Skeletal muscle cell (primary cell): ENCODE measurements around the gene FLT3LG.

Experiments used
- DNase-seq: peaks from one replicate; pipeline ENCODE4 v3.0.0-alpha.2; 2010; ENCODE audit warnings: low read depth
- H3K4me3 ChIP-seq: 2 replicates; pipeline ENCODE4 v1.5.1; 2011; ENCODE audit warnings: low read depth, mild to moderate bottlenecking, control low read depth, low read length, moderate library complexity

The FLT3LG gene, protein sequence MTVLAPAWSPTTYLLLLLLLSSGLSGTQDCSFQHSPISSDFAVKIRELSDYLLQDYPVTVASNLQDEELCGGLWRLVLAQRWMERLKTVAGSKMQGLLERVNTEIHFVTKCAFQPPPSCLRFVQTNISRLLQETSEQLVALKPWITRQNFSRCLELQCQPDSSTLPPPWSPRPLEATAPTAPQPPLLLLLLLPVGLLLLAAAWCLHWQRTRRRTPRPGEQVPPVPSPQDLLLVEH

GRCh38 chr19:49473868-49474541, at the start of gene FLT3LG:
FLT3LG (plus strand) TSS chr19:49474215; CDS start chr19:49474640, 425 bp downstream.
- no peak for DNase-seq
- peak within 1 kb of the TSS; percentile 68 for H3K4me3 ChIP-seq

GRCh38 chr19:49425178-49425577, 48.8 kb upstream of the FLT3LG start, which contains the start of gene GFY:
GFY (plus strand) TSS chr19:49425388; CDS start chr19:49426431, 1,043 bp downstream.
- no peak within 1 kb of the TSS for H3K4me3 ChIP-seq
- no peak for DNase-seq

GRCh38 chr19:49425922-49426592, 48.0 kb upstream of the FLT3LG start:
- H3K4me3 ChIP-seq = no peak overlapping the region
- DNase-seq = no peak

- no peak overlapping the region for H3K4me3 ChIP-seq
- DNase-seq = no peak
These were observed 46.7 kb upstream of the FLT3LG start for GRCh38 chr19:49427339-49427738.

DNA sequence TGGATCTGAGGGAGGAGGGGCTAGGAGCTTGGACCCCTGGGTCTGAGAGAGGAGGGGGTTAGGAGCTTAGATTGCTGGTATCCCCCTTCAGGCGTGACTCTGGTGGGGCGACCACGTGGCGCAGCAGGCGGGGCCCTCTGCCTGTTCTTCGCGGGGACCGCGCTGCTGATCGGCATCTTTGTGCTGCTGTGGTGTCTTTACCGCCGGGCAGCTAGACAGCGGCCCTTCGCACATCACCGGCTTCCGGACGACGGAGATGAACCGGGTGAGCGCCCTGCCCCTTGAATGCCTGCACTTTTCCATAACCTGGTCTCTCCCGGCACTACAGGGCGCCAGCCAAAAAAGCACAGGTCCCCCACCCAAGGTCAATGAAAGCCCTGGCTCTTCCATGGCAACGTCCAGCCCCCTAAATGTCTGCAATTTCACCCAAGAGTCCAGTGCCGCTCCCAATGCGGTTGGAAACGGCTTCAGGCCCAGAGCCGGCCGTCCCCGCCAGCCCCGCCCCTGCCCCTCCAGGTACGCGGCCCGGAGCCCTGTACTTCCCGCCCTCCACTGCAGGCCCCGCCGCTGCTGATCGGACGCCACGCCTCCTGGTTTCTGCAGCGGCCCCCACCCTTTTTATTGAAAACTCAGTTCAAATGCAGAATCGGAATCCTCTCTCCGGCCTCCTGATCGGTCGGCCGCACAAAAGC, 46.0 kb upstream of the FLT3LG start:
- H3K4me3 ChIP-seq = no peak overlapping the region
- DNase-seq = no peak

DNA sequence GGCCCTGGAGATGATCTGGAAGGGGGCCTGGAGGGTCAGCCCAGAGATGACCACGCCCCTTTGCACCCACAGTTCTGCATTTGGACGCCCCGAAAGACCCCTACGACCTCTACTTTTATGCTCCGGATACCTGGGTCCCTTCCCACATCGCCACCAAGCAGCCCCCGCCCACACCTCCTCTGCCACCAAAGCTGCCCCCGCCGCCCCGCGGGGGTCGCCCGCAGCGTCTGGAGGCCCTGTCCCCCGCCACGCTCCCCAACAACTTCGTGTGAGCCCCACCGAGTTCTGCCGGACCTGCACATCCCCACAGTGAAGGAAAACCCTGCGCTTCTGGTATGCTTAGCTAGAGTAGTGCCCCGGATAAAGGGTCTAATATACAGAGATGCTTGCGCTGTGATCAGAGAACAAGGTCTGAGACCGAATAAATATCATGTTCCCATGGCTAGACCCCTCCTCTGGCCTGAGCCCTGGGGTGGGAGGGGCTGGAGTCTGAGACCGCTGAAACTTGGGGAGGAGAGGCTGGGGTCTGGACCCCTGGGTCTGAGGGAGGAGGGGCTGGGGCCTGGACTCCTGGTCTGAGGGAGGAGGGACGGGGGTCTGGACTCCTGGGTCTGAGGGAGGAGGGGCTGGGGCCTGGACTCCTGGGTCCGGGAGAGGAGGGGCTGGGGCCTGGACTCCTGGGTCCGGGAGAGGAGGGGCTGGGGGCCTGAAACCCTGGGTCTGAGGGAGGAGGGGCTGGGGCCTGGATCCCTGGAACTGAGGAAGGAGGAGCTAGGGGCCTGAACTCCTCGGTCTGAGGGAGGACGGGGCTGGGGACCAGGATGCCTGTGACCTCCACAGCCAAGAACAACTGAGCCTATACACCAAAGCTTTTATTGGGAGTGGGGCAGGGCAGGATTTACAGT, 45.2 kb upstream of the FLT3LG start:
- no peak overlapping the region for H3K4me3 ChIP-seq
- no peak for DNase-seq

DNA sequence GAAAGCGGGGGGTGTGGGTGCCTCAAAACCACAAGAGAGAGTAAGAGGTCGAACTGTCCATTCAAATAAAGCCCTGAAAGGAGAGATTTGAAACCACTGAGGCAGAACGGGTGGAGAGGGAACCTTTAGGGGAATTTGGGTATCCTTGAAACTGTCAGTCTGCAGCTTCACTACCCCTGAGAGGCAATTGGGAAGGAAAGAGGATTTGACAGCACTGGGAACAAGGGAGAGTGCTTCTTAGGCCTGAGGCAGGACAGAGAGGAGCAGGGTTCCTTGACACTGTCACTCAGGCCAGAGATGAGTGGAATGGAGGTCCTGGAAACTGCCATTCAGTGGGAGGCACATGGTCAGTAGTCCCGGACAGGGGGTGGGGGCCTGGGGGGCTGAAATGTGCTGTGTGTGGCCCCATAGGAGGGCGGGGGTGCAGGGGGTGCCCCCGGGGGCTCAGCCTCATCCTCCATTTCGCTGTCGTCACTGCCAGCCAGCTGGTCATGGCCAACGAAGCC, 43.8 kb upstream of the FLT3LG start:
- no peak overlapping the region for H3K4me3 ChIP-seq
- DNase-seq = no peak

DNA sequence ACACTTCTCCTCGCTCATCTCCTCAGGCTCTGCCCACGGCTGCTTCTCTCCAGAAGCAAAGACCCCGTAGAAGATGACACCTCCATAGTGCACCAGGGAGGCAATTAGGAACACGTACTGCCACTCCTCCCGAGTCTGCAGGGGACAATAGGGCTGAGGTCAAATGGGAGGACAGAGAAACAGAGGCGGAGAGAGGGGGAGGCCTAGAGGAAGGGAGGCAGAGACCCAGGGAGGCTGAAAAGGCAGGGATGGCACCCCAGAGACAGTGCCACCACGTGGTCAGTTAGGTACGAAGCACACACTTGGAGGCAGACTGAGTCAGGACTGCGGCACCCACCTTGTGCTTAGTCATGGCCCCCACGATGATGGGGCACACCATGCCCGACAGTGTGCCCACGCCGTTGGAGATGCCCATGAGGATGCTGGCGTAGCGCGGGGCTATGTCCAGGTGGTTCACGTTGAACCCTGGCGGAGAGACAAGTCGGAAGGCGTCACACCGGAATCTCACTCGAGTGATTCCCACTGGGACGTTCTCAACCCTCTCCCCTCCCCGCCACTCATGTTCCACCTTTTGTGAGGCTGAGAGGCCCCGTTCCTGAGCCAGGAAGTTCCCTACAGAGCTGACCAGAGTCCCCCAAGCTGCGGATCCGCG, 43.2 kb upstream of the FLT3LG start:
- DNase-seq = no peak
- no peak overlapping the region for H3K4me3 ChIP-seq

- no peak overlapping the region for H3K4me3 ChIP-seq
- DNase-seq = no peak
These were observed 42.7 kb upstream of the FLT3LG start for GRCh38 chr19:49431330-49431749.

DNA sequence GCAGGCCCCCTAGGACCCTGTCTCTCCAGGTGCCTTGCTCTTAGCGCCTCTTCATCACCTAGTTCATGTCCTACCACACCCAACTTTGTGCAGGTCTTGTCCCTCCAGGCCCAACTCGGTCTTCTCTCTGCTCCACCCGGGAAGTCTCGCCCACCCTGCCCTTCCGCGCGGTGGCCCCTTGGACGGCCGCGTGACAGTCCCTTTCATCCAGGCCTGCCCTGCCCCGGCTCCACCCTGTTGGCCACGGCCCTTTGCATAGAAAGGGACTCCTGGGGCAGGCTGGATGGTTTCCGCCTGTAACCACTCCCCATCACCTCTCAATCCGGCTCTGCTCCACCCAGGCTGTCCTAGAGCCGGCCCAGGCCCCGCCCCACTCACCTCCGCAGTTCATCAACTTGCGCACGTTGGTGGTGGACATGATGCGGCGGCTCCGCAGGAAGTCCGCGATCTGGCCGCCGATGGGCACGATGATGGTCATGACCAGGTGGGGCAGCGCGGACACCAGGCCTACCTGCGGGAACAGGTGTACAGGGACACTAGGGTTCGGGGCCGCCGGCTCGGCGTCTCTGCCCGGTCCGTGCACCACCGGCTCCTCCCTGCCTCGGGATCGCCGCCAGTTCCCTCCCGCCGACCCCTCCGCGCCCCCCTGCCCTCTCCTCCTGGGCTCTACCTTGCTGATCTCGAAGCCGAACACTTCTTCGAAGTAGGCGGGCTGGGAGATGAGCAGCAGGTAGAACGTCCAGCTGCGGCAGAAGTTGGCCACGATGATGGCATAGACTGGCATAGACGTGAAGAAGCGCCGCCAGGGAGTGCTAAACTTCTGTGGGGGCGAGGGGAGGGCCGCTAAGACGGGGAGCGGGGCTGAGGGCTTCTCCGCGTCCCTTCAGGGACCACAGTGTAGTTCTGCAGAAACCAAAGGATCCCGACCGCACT, 41.6 kb upstream of the FLT3LG start:
- no peak overlapping the region for H3K4me3 ChIP-seq
- DNase-seq = no peak

- no peak for DNase-seq
- no peak overlapping the region for H3K4me3 ChIP-seq
These were observed 40.6 kb upstream of the FLT3LG start for GRCh38 chr19:49433240-49433901.

- DNase-seq = no peak
- H3K4me3 ChIP-seq = no peak overlapping the region
These were observed 39.0 kb upstream of the FLT3LG start for GRCh38 chr19:49434907-49435583.

GRCh38 chr19:49435670-49436069, 38.3 kb upstream of the FLT3LG start:
- no peak overlapping the region for H3K4me3 ChIP-seq
- no peak for DNase-seq

DNA sequence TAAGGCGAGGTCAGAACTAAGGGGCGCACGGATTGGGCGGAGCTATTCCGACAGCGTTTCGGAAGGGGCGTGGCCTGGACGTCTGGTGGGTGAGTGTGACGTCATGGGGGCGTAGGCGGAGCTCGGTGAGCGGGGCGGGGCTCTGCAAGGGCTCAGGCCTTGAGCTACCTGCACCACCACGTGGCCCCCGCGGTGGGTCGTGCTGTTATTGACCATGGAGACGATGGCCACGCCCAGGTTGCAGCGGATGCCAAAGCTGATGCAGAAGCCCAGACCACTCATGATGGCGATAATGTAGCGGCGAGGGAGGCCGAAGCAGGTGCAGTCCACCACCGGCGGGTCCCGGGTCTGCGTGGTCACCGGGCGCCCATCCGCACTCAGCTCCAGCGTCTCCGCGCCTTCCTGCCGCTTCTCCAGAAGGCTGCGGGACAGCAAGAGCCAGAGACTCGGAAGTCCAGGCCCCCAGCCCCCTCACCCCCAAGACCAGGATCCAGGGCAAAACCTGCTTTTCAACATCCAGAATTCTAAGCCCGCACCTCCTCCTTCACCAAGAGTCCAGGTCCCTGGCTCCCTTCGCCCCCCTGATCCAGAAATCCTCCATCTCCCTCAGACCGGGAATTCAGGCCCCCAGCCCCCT, 37.5 kb upstream of the FLT3LG start:
- DNase-seq = no peak
- no peak overlapping the region for H3K4me3 ChIP-seq

GRCh38 chr19:49437231-49437630, 36.8 kb upstream of the FLT3LG start:
- no peak overlapping the region for H3K4me3 ChIP-seq
- no peak for DNase-seq

- H3K4me3 ChIP-seq = no peak overlapping the region
These were observed 35.8 kb upstream of the FLT3LG start for GRCh38 chr19:49438261-49438660.

More at GRCh38 chr19:49438261-49438660, 35.8 kb upstream of the FLT3LG start:
- no peak for DNase-seq
